ENCODE results near the gene CARM1. TPM values are rescaled to one million over a fixed set of nuclear protein-coding genes. Genes with fewer than 3 reads are reported as not detected.
A peak's percentile ranks its signal among the peaks of the same experiment; 100 is the strongest.

Gene CARM1
- total and polyA plus RNA-seq, 2 of the 13 experiments (the other 11 are each of a cell fraction or from before 2014, with no cell fraction given): 27.6 to 55.8 TPM

DNA sequence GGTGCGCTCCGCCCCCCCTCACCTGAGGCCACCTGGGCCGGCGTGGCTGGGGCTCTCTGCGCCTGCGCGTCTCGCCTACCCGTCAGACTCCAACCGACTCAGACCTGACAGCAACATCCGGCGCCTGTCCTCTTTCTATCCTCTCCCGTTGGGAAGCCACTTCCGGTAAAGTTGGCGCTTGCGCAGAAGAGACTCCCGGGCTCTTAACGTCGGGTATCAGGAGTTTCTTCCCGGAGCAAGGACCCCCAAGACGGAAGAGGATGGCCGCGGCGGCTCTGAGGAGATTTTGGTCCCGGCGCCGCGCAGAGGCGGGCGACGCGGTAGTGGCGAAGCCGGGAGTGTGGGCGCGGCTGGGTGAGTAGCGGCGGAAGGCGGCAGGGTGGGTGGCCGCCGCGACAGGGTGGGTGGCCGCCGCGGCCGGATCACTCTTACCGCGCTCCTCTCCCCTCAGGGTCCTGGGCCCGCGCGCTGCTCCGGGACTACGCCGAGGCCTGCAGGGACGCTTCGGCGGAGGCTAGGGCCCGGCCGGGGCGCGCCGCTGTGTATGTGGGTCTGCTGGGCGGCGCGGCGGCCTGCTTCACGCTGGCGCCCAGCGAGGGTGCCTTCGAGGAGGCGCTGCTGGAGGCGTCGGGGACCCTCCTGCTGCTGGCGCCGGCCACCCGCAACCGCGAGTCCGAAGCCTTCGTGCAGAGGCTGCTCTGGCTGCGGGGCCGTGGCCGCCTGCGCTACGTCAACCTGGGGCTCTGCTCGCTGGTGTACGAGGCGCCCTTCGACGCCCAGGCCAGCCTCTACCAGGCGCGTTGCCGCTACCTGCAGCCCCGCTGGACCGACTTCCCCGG, 57.4 kb downstream of the CARM1 start, which contains the start of the genes TIMM29 and YIPF2 (continued):
- TF ChIP-seq, protein P1, sequence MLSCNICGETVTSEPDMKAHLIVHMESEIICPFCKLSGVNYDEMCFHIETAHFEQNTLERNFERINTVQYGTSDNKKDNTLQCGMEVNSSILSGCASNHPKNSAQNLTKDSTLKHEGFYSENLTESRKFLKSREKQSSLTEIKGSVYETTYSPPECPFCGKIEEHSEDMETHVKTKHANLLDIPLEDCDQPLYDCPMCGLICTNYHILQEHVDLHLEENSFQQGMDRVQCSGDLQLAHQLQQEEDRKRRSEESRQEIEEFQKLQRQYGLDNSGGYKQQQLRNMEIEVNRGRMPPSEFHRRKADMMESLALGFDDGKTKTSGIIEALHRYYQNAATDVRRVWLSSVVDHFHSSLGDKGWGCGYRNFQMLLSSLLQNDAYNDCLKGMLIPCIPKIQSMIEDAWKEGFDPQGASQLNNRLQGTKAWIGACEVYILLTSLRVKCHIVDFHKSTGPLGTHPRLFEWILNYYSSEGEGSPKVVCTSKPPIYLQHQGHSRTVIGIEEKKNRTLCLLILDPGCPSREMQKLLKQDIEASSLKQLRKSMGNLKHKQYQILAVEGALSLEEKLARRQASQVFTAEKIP (CRISPR knock-in tag; IDR thresholded peaks at IDR 0.05; ENCODE audit: borderline replicate concordance): no peak
- TF ChIP-seq ZNF850 (CRISPR knock-in tag; conservative IDR thresholded peaks at IDR 0.05) (no peak; the same call in 1 of the 2 replicates), SIN3A (IDR thresholded peaks at IDR 0.05; ENCODE audit: borderline replicate concordance, low read depth, low read length) (peak; percentile 71; the same call in 1 of the 2 replicates), GZF1 (CRISPR knock-in tag; IDR thresholded peaks at IDR 0.05) (no peak), ZFP1 (CRISPR knock-in tag; IDR thresholded peaks at IDR 0.05) (0 out of 2 replicates have a peak, but pooled peaks have one; percentile 36), SCMH1 (CRISPR knock-in tag; IDR thresholded peaks at IDR 0.05; ENCODE audit: borderline replicate concordance) (no peak), ZNF276 (CRISPR knock-in tag; IDR thresholded peaks at IDR 0.05; ENCODE audit: low read depth) (no peak), GPN1 (CRISPR knock-in tag; IDR thresholded peaks at IDR 0.05; ENCODE audit: borderline replicate concordance) (no peak), RORA (CRISPR knock-in tag; IDR thresholded peaks at IDR 0.05) (no peak), NCOR1 (IDR thresholded peaks at IDR 0.05; ENCODE audit: borderline replicate concordance, low read length) (no peak), ZSCAN25 (CRISPR knock-in tag; IDR thresholded peaks at IDR 0.05) (no peak), ZNF460 (CRISPR knock-in tag; IDR thresholded peaks at IDR 0.05; ENCODE audit: borderline replicate concordance) (no peak), REPIN1 (CRISPR knock-in tag; IDR thresholded peaks at IDR 0.05; ENCODE audit: borderline replicate concordance, low read depth) (peak; percentile 52; the same call in 1 of the 2 replicates), RNF2 (conservative IDR thresholded peaks at IDR 0.05; ENCODE audit: low read depth) (no peak), ZC3H4 (CRISPR knock-in tag; IDR thresholded peaks at IDR 0.05; ENCODE audit: borderline replicate concordance) (no peak), ESRRA (CRISPR knock-in tag; IDR thresholded peaks at IDR 0.05; ENCODE audit: low read depth) (peak; percentile 49; the same call in 1 of the 2 replicates), TAF1 (CRISPR knock-in tag; IDR thresholded peaks at IDR 0.05) (peak; percentile 76), KAT2B (IDR thresholded peaks at IDR 0.05; ENCODE audit: borderline replicate concordance, low read depth, low read length) (no peak), ZNF160 (CRISPR knock-in tag; IDR thresholded peaks at IDR 0.05) (no peak; the same call in 1 of the 2 replicates), ZNF235 (CRISPR knock-in tag; IDR thresholded peaks at IDR 0.05; ENCODE audit: borderline replicate concordance) (peak; percentile 74), POLR2AphosphoS2 (IDR thresholded peaks at IDR 0.05; ENCODE audit: low read depth, low read length) (no peak)
- TF ChIP-seq, protein P2, sequence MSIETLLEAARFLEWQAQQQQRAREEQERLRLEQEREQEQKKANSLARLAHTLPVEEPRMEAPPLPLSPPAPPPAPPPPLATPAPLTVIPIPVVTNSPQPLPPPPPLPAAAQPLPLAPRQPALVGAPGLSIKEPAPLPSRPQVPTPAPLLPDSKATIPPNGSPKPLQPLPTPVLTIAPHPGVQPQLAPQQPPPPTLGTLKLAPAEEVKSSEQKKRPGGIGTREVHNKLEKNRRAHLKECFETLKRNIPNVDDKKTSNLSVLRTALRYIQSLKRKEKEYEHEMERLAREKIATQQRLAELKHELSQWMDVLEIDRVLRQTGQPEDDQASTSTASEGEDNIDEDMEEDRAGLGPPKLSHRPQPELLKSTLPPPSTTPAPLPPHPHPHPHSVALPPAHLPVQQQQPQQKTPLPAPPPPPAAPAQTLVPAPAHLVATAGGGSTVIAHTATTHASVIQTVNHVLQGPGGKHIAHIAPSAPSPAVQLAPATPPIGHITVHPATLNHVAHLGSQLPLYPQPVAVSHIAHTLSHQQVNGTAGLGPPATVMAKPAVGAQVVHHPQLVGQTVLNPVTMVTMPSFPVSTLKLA (IDR thresholded peaks at IDR 0.05): peak; percentile 60
- TF ChIP-seq, protein P3, sequence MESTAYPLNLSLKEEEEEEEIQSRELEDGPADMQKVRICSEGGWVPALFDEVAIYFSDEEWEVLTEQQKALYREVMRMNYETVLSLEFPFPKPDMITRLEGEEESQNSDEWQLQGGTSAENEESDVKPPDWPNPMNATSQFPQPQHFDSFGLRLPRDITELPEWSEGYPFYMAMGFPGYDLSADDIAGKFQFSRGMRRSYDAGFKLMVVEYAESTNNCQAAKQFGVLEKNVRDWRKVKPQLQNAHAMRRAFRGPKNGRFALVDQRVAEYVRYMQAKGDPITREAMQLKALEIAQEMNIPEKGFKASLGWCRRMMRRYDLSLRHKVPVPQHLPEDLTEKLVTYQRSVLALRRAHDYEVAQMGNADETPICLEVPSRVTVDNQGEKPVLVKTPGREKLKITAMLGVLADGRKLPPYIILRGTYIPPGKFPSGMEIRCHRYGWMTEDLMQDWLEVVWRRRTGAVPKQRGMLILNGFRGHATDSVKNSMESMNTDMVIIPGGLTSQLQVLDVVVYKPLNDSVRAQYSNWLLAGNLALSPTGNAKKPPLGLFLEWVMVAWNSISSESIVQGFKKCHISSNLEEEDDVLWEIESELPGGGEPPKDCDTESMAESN (CRISPR knock-in tag; conservative IDR thresholded peaks at IDR 0.05): peak; percentile 85
